GM21381 (cell line): ENCODE results near the gene AJAP1.

Experiments
- ATAC-seq: cut with Tn5 transposase; IDR thresholded peaks from one replicate; pipeline ENCODE4 v1.9.1; 2021; ENCODE audit warnings: mild to moderate bottlenecking, moderate library complexity; ENCODE audit not compliant: unreplicated experiment

AJAP1 gene

GRCh38 chr1:4676253-4676652 lies 21.8 kb downstream of the AJAP1 start:
- no peak for ATAC-seq

- no peak for ATAC-seq
These were observed 23.2 kb downstream of the AJAP1 start for GRCh38 chr1:4677608-4678007.

- no peak for ATAC-seq
These were observed 23.8 kb downstream of the AJAP1 start for GRCh38 chr1:4678066-4678717.

GRCh38 chr1:4681026-4681425 lies 26.6 kb downstream of the AJAP1 start:
- ATAC-seq, result no peak

- no peak for ATAC-seq
These were observed 28.3 kb downstream of the AJAP1 start for GRCh38 chr1:4682607-4683220.

GRCh38 chr1:4684136-4684535 lies 29.7 kb downstream of the AJAP1 start:
- ATAC-seq, result no peak

- ATAC-seq, result no peak
These were observed 30.6 kb downstream of the AJAP1 start for GRCh38 chr1:4684864-4685522.

- ATAC-seq, result no peak
These were observed 31.1 kb downstream of the AJAP1 start for GRCh38 chr1:4685523-4685865.

- ATAC-seq, result no peak
These were observed 33.5 kb downstream of the AJAP1 start for GRCh38 chr1:4687943-4688342.

- ATAC-seq, result no peak
These were observed 35.0 kb downstream of the AJAP1 start for GRCh38 chr1:4689271-4689935.

- no peak for ATAC-seq
These were observed 35.7 kb downstream of the AJAP1 start for GRCh38 chr1:4689941-4690635.

- no peak for ATAC-seq
These were observed 36.7 kb downstream of the AJAP1 start for GRCh38 chr1:4690951-4691675.

GRCh38 chr1:4691766-4692405 lies 37.5 kb downstream of the AJAP1 start:
- no peak for ATAC-seq

GRCh38 chr1:4692437-4692836 lies 38.0 kb downstream of the AJAP1 start:
- no peak for ATAC-seq

GRCh38 chr1:4693331-4693730 lies 38.9 kb downstream of the AJAP1 start:
- ATAC-seq, result no peak

GRCh38 chr1:4693891-4694290 lies 39.5 kb downstream of the AJAP1 start:
- no peak for ATAC-seq

- no peak for ATAC-seq
These were observed 40.1 kb downstream of the AJAP1 start for GRCh38 chr1:4694492-4694891.

GRCh38 chr1:4695241-4695640 lies 40.8 kb downstream of the AJAP1 start:
- no peak for ATAC-seq

- no peak for ATAC-seq
These were observed 41.8 kb downstream of the AJAP1 start for GRCh38 chr1:4696161-4696745.

GRCh38 chr1:4696753-4697152 lies 42.3 kb downstream of the AJAP1 start:
- no peak for ATAC-seq
